ENCODE measurements around the gene ADAMTS2. TPM values are rescaled to one million over a fixed set of nuclear protein-coding genes. Genes with fewer than 3 reads are reported as not detected.

Gene ADAMTS2
- total RNA-seq, 1 donor from 2014 or later = 1.2 TPM

- Histone ChIP-seq H3K4me2 (no peak overlapping the region), H3K36me3 (no peaks in the 10 kb centered on the region), H3K27me3 (no peaks in the 10 kb centered on the region), H3K9ac (no peak overlapping the region), H3F3A (ENCODE audit: low read depth) (no peaks in the 10 kb centered on the region), H3K79me2 (ENCODE audit: low read depth) (no peaks in the 10 kb centered on the region), H3K27ac (no peak overlapping the region), H3K4me1 (peaks cover 13% of the 10 kb centered on the region), H3K4me3 (no peak overlapping the region), H3K9me3 (ENCODE audit: low read depth) (no peaks in the 10 kb centered on the region), H4K20me1 (ENCODE audit: low read depth) (no peaks in the 10 kb centered on the region), H2AFZ (replicated peaks) (no peak overlapping the region)
- no peak overlapping the region for H3K27ac Mint-ChIP-seq
- peaks cover 7% of the 10 kb centered on the region for H3K36me3 Mint-ChIP-seq
- peaks cover 30% of the 10 kb centered on the region for H3K9me3 Mint-ChIP-seq
- H3K27me3 Mint-ChIP-seq (ENCODE audit: insufficient read depth, low read depth) = peaks cover 15% of the 10 kb centered on the region
- TF ChIP-seq EZH2phosphoT487 (IDR thresholded peaks at IDR 0.05) (no peak), CTCF (IDR thresholded peaks at IDR 0.05) (no peak), EZH2 (IDR thresholded peaks at IDR 0.05) (no peak)
- no peak overlapping the region for H3K4me3 Mint-ChIP-seq
- H3K4me1 Mint-ChIP-seq = peaks cover 15% of the 10 kb centered on the region
- DNase-seq (ENCODE audit: low spot score) = no peak
Observed at GRCh38 chr5:179226696-179227095, 118.6 kb downstream of the ADAMTS2 start.

GRCh38 chr5:179225387-179225786 lies 119.9 kb downstream of the ADAMTS2 start:
- Histone ChIP-seq H3K9me3 (ENCODE audit: low read depth) (no peaks in the 10 kb centered on the region), H4K20me1 (ENCODE audit: low read depth) (no peaks in the 10 kb centered on the region), H3K4me1 (peaks cover 13% of the 10 kb centered on the region), H3K79me2 (ENCODE audit: low read depth) (no peaks in the 10 kb centered on the region), H3F3A (ENCODE audit: low read depth) (no peaks in the 10 kb centered on the region), H3K4me2 (no peak overlapping the region), H3K36me3 (no peaks in the 10 kb centered on the region), H3K27me3 (no peaks in the 10 kb centered on the region), H3K4me3 (no peak overlapping the region), H3K27ac (no peak overlapping the region), H2AFZ (replicated peaks) (no peak overlapping the region), H3K9ac (no peak overlapping the region)
- Mint-ChIP-seq H3K27ac (no peak overlapping the region), H3K9me3 (peaks cover 30% of the 10 kb centered on the region), H3K4me3 (no peak overlapping the region), H3K36me3 (peaks cover 7% of the 10 kb centered on the region), H3K4me1 (peaks cover 15% of the 10 kb centered on the region), H3K27me3 (ENCODE audit: insufficient read depth, low read depth) (peaks cover 15% of the 10 kb centered on the region)
- no peak for TF ChIP-seq CTCF (IDR thresholded peaks at IDR 0.05)
- no peak for TF ChIP-seq EZH2phosphoT487 (IDR thresholded peaks at IDR 0.05)
- TF ChIP-seq EZH2 (IDR thresholded peaks at IDR 0.05) = no peak
- no peak for DNase-seq (ENCODE audit: low spot score)

GRCh38 chr5:179224741-179225140 lies 120.5 kb downstream of the ADAMTS2 start:
- TF ChIP-seq CTCF (IDR thresholded peaks at IDR 0.05) = no peak
- no peak for TF ChIP-seq EZH2phosphoT487 (IDR thresholded peaks at IDR 0.05)
- TF ChIP-seq EZH2 (IDR thresholded peaks at IDR 0.05) = no peak
- H4K20me1 ChIP-seq (ENCODE audit: low read depth) = no peaks in the 10 kb centered on the region
- H3K9me3 Mint-ChIP-seq = peaks cover 30% of the 10 kb centered on the region
- no peaks in the 10 kb centered on the region for H3F3A ChIP-seq (ENCODE audit: low read depth)
- H3K4me3 Mint-ChIP-seq = no peak overlapping the region
- H3K4me1 ChIP-seq = peaks cover 13% of the 10 kb centered on the region
- no peak overlapping the region for H3K9ac ChIP-seq
- no peak overlapping the region for H3K4me2 ChIP-seq
- H3K4me3 ChIP-seq = no peak overlapping the region
- no peaks in the 10 kb centered on the region for H3K36me3 ChIP-seq
- H3K79me2 ChIP-seq (ENCODE audit: low read depth) = no peaks in the 10 kb centered on the region
- H3K4me1 Mint-ChIP-seq = peaks cover 13% of the 10 kb centered on the region
- no peaks in the 10 kb centered on the region for H3K27me3 ChIP-seq
- no peaks in the 10 kb centered on the region for H3K9me3 ChIP-seq (ENCODE audit: low read depth)
- H2AFZ ChIP-seq (replicated peaks) = no peak overlapping the region
- H3K27me3 Mint-ChIP-seq (ENCODE audit: insufficient read depth, low read depth) = peaks cover 15% of the 10 kb centered on the region
- peaks cover 7% of the 10 kb centered on the region for H3K36me3 Mint-ChIP-seq
- no peak overlapping the region for H3K27ac Mint-ChIP-seq
- no peak overlapping the region for H3K27ac ChIP-seq
- DNase-seq (ENCODE audit: low spot score) = no peak

Data from neural progenitor cell (in vitro differentiated cells).